ENCODE data around the gene IMMP2L.

IMMP2L gene

DNA sequence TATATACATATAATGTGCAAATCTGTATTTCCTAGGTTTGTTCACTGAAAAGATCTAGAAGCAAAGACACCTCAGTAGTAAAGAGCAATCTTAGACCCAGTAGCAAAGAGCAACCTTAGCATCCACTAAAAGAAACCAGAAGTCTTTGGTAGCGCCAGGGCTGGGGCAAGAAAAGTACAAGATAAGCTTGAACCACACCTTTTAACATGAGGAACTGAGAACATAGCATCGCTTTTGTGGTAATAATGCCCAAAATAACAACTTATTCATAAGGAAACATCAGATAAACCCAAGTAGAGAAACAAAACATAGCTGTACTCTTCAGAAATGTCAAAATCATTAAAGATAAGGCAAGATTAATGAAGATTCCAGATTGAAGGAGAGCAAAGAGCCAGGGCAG, 173.4 kb downstream of the IMMP2L start:
- no peak for DNase-seq

DNA sequence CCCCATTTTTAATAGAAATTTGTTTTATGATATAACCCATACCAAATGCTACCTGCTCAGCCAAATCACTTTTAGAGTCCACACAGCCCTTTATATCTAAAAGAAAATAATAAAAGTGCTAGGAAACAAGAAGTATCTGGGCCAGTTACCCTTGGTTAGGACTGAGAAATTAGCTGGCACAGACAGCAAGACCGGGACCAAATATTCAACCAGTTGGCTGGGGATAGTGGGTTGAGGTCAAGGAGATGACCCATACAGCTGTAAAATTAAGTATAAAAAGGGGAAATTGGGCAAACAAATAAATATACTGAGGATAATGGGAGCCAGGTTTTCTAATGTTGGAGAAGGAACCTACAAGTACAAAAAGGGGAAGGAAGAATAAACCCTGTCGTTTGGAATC, 174.3 kb downstream of the IMMP2L start:
- DNase-seq, result no peak

DNA sequence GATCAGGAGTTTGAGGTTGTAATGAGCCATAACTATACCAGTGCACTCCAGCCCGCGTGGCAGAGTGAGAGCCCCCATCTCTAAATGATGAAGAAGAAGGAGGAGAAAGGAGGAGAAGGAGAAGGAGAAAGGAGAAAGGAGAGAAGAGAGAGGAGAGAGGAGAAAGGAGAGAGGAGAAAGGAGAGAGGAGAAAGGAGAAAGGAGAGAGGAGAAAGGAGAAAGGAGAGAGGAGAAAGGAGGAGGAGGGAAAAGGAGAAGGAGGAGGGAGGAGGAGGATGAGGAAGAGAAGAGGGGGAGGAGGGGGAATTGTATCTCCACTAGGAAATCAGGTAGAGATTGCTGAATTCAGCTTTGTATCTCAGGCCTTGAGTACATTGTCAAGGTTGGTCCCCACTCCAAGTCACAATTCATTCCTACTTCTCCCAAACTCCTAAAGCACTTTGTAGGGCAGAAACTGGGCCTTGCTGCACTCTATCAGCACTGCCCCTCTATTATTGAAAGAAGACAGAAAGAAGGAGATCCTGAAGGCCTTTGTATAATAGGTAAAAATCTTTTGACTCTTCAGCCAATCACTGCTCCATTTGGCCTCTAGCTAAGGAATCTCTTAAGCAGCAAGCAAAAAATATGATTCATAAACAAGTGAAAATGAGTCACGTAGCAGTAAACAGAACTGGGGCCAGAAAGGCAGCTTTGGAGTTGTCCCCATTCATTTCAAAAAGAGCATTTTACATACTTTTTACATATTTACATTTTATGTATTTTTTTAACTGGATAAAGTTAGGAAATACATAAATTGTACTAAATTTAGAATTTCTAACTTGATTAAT, 178.0 kb downstream of the IMMP2L start:
- DNase-seq, result no peak

GRCh38 chr7:111383133-111383532, 179.2 kb downstream of the IMMP2L start:
- no peak for DNase-seq

DNA sequence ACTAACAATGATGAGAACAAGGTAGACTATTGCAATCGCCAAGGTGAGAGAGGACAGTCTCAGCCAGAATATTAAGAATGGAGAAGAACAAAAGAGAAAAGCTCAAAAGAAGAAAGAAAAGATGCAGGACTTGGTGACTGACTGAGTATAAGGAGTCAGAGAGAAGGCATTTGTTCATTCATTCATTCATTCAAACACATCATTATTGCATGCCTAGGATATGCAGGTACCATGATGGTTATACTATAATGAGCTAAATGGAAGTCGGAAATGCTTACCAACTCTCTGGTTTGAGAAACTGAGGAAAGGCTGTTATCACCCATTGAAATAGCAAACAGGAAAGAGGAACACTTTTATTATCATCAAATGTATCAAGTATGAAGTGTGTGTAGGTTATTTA, 180.7 kb downstream of the IMMP2L start:
- no peak for DNase-seq

GRCh38 chr7:111380945-111381344, 181.3 kb downstream of the IMMP2L start:
- DNase-seq, result no peak

DNA sequence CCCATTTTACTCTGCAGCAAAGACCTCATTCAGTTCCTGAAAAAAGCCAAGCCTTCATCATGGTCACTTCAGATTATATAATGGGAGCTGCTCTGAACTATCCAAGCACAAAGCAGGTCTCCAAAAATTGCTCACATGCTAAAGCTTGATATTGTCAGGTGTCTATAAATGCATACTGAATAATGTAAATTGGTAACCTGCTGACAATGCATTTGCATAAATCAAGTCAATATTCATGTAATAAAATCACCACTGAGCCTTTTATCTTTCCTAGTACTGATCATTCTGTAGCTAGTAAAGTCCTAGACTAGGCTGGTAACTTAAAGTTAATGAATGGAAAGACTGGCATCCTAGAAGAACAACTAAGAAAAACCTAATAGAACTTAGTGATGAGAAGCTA, 188.3 kb downstream of the IMMP2L start:
- DNase-seq, result no peak

GRCh38 chr7:111371437-111371836, 190.9 kb downstream of the IMMP2L start:
- no peak for DNase-seq

DNA sequence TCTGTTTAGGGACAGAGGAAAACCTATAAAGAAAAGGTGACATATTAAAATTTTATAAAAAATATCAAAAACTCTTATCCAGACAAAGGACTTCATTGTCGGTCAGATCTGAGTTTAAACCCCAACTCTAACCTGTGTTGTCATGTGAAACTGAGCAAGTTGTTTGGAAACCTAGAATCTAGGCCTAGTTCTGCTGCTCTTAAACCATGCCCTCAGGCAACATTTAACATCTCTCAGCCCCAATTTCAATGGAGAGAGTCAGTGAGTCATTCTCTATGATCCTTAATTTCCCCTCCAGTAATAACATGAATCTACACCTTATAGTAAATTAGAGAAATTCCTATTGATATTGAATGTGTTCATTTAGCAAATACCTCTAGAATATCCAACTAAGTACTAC, 192.3 kb downstream of the IMMP2L start:
- no peak for DNase-seq

GRCh38 chr7:111368381-111369065, 193.8 kb downstream of the IMMP2L start:
- DNase-seq, result no peak

DNA sequence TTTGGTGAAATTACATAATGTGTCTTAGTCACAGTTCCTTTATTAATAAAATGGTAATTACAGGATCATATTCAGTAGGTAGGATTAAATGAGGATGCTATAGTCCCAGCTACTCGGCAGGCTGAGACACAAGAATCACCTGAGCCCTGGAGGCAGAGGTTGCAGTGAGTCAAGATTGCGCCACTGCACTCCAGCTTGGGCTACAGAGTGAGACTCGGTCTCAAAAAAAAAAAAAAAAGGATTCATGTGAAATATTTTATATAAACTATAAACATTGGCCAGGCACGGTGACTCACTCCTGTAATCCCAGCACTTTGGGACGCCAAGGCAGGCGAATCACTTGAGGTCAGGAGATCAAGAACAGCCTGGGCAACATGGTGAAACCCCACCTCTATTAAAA, 197.9 kb downstream of the IMMP2L start:
- no peak for DNase-seq

DNA sequence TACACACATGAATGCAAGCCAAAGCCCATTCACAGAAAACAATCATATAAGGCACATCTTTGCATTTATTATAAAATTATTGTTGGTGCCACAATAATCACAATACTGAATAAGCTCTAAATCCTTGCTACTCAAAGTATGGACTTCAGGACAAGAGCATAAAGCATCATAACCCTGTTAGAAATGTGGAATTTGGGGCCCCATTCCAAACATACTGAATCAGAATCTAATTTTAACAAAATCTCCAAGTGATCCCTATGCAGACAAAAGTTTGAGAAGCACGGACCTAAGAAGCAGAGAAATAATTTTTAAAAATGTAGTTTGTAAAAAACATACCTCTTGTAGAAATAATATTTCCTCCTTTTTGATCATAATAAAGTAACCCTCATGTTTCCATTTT, 199.2 kb downstream of the IMMP2L start:
- DNase-seq, result no peak

DNA sequence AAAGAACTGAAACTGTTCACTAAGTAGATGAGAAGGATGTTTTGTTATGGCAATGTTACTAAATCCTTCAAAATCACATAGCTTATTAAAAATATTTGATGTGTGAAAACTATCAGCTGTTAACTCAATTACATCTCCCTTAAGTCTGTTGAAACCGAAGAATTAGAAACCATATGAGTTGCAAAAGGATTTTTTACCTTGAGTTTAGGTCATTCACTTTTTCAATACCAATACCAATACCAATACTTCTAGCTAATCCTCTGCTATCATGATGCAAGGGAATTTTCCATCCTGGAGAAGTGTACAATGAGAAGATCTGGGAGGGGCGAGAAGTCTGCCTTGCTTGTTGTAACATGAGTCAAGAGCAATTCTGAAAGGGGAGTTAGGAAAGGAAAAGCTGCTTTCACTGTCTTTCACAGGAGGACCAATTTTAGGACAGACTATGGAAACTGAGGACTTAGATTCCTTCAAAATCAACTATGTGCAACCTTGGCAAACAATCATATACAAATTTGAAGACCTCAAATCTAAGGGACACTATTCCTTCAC, 199.7 kb downstream of the IMMP2L start:
- no peak for DNase-seq

DNA sequence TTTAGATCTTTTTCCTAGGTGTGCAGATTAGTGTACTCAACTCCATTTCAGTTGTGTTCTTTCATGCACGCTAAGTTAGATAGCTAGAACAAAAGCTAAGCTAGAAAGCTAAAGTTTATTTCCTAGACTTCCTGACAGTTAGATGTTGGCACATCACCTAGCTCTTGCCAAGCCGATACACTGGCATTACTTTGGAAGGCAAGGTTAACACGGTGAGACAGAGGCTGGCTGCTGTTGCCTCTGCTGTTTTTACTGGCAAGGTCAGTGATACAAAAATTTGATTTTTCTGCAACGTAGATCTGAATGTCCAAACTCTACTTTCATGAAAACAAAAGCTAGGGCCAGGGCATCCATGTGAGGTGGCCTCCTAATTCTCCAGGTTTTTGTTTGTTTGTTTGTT, 203.4 kb downstream of the IMMP2L start:
- DNase-seq, result no peak

DNA sequence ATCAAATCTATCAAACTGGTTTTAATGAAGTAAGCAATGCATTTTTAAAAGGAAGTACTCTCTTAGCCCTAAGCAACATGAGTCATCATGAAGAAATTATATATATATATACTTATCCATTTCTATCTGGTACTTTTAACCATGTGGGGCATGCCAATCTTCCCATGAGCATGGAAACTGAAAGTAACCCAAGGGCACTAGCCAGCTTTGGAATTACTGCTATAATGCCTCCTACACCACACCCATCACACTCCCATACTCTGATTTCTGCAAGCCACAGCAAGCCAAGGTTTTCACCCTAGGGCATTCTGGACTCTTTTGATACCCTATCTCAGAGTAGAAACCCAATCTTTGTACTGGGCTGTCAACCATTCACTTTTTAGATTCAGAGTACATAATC, 204.6 kb downstream of the IMMP2L start:
- no peak for DNase-seq

- no peak for DNase-seq
Observed at GRCh38 chr7:111356941-111357340, 205.4 kb downstream of the IMMP2L start.

DNA sequence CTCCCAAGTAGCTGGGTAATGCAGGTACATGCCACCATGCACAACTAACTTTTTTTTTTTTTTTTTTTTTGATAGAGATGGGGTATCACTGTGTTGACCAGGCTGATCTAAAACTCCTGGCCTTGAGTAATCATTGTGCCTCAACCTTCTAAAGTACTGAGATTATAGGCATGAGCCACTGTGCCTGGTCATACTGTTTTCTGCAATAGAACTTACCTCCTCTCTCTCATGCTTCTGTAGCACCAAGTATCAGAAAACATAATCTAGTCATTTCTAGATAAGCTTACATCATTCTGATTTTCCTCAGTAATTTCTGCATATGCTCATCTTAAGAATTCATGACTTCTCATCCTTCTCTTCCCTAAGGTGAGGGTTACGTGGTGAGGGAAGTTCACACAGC, 210.0 kb downstream of the IMMP2L start:
- DNase-seq, result no peak

- no peak for DNase-seq
Observed at GRCh38 chr7:111346219-111346618, 216.1 kb downstream of the IMMP2L start.

DNA sequence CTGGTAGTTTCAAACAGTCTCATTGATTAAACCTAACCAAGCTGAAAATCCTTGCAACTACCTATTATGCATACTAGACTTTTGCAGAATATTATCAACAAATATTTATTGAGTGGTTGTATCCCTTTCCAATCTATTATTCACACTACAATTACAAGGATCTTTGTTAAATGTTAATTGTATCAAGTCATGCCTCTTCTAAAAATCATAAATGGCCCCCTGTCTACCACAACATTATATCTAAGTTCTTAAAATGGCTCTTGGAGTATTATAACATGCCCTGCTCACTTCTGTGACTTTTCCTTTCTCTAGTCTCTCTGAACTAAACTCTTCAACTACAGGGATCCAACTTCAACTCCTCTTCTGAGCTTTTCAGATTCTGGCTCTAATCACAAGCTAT, 219.3 kb downstream of the IMMP2L start:
- no peak for DNase-seq

DNA sequence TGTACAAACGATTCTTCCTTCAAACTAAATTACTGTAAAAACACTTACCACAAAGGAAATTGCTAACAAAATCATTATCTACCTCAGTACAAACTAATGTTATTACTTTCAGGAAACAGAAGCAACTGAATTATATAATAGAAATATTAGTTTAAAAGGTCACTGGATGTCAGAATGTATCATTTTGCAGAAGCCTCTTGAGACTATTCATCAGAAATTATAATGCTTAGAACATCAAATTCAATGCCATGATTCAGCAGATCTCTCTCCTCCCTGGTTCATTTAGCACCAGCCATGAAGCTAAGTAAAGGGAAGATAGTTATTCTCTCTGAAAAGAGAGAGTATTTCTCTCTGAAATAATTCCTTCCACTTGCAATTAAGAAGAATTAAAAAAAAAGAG, 223.3 kb downstream of the IMMP2L start:
- DNase-seq, result no peak

DNA sequence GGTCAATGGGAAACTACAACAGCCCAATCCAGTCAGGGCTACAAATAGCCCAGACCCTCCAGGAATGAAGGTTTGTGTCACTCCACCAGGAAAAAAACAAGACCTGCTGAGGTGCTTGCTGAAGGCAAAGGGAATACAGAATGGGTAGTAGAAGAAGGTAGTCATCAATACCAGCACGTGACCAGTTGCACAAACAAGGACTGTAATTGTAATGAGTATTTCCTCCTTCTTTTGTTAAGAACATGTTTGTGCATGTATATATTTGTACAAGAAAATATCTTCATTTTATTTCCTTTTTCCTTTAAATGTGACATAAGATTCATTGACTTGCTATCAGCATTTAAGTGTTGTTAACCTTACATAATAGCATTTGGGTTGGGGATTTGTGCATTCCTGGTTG, 229.3 kb downstream of the IMMP2L start:
- DNase-seq, result no peak

GRCh38 chr7:111330235-111330523, 232.1 kb downstream of the IMMP2L start:
- no peak for DNase-seq

DNA sequence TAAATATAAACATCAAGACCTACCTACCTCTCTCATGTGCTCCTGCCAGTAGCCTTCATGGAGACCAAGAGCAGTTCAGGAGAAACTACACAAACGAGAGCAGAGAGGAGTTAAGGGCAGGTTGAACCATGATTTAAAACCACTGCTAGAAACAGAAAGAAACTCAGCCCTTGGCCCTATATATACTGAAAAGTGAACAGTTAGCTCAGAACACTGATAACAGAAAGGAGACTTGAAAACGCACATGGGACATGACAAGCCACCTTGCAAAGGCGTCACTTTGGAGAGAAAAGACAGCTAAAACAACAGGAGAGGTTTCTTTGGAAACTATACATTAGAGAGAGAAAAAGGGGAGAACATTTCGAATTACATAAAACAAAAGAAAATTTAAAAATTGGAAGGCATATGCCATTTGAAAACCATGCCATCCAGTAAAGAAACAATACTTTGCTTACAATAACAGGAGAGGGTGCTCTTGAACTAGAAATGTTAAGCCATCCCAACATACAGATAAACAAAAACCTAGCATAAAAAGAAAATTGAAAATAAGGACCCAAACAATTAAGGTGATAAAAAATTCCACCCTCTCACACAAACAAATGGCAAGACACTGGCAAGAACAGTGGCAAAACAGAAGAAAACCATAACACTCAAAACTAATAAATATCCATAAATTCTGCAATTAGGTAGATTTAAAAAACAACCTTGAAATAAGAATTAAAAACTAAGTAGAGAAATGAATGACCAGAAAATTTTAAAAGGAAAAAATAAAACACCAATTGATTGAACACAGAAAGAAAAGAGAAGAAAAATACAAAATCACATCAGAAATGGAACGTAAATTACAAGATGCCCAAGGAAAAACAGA, 232.7 kb downstream of the IMMP2L start:
- no peak for DNase-seq

DNA sequence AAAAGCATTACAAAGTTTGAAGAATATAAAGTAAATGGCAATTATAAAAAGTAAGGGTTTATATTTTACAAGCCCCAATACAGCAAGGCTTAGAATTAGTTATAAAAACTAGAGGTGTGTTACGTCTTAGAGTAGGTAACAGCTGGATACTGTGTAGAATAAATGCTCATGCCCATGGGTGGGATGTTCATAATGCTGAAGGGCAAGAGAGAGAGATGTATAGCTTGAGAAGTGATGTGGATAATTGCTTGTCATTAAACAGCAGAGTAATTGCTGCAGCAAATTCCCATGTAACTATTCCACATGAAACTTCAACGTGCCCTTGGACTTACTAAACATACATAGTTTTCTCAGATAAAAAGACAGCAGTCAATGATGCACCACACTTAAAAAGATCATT, 233.8 kb downstream of the IMMP2L start:
- DNase-seq, result no peak

Data from stimulated activated CD4-positive, alpha-beta T cell treated with anti-CD3 and anti-CD28 coated beads, Interleukin-4, amount 100 ng/mL, for 24 hours (primary cell).